Parathyroid adenoma (tissue), 2 donors: ENCODE results near the gene PTGER4.
"Not testable (repeated sequence)": the region's sequence is repeated elsewhere in the genome, so short reads cannot be mapped to it uniquely, and the experiment has no call there.

Experiments
- H2AFZ ChIP-seq: fragments of 300-600 bp; sonication (generic); one replicate; pipeline ENCODE4 v1.7.0; 2017; ENCODE audit warnings: antibody characterized with exemption, mild to moderate bottlenecking
- H3K27ac ChIP-seq: fragments of 300-600 bp; sonication (generic); one replicate; pipeline ENCODE4 v1.7.0; 2017
- H3K27me3 ChIP-seq: fragments of 300-600 bp; sonication (generic); one replicate; pipeline ENCODE4 v1.7.0; 2017; ENCODE audit warnings: low read length; ENCODE audit not compliant: control insufficient read depth, insufficient read depth
- H3K36me3 ChIP-seq: fragments of 300-600 bp; sonication (generic); one replicate; pipeline ENCODE4 v1.7.0; 2017; ENCODE audit warnings: low read length; ENCODE audit not compliant: control insufficient read depth, insufficient read depth
- H3K4me1 ChIP-seq: fragments of 300-600 bp; sonication (generic); one replicate; pipeline ENCODE4 v1.7.0; 2017; ENCODE audit warnings: control low read depth
- H3K4me2 ChIP-seq: fragments of 300-600 bp; sonication (generic); one replicate; pipeline ENCODE4 v1.7.0; 2017; ENCODE audit warnings: low read length
- H3K4me3 ChIP-seq: fragments of 300-600 bp; sonication (generic); one replicate; pipeline ENCODE4 v1.7.0; 2017; ENCODE audit warnings: low read depth, low read length
- H3K79me2 ChIP-seq: fragments of 300-600 bp; sonication (generic); one replicate; pipeline ENCODE4 v1.7.0; 2017; ENCODE audit warnings: control low read depth
- H3K9ac ChIP-seq: fragments of 300-600 bp; sonication (generic); one replicate; pipeline ENCODE4 v1.7.0; 2017; ENCODE audit warnings: mild to moderate bottlenecking
- H3K9me3 ChIP-seq: fragments of 300-600 bp; sonication (generic); one replicate; pipeline ENCODE4 v1.7.0; 2017; ENCODE audit warnings: low read length; ENCODE audit not compliant: control insufficient read depth
- TF ChIP-seq, protein P1 (sequence below): fragments of 300-600 bp; sonication (generic); IDR thresholded peaks from one replicate; pipeline ENCODE4 v1.7.0; 2017; ENCODE audit warnings: antibody characterized with exemption, mild to moderate bottlenecking
- donor health status: primary hyperparathyroidism.

The PTGER4 gene

DNA sequence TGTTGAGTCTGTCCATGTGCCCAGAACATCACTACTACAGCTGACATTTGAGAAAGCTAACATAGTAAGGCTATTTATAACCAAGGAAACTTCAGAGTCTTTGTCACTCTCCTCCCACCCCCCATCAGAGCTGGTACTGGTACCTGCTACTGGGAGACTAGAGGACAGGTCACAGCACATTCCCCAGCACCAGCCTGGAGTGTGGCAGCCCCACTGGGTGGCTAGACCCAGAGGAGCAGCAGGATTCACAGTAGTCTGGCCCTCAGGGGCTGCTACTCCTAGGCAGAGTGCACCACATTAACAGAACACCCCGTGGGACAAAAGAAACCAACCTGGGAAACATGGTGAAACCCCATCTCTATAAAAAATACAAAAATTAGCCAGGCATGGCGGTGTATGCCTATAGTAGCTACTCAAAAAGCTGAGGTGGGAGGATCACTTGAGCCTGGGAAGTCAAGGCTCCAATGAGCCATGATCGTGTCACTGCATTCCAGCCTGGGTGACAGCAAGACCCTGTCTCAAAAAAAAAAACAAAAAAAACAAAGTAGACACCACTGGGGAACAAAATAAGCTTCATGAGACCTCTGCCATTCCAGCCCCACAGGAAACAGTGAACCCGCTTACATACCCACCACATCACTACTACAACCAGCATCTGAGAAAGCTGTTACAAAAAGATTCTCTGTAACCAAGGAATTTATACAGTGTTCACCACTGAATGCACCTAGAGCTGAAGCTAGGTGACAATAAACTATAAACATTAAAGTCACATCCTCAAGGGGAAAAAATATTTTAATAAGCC lies 26.3 kb upstream of the PTGER4 start:
- Histone ChIP-seq H3K4me3 (no peak overlapping the region), H3K79me2 (no peaks in the 10 kb centered on the region), H3K9ac (no peak overlapping the region), H3K9me3 (no peaks in the 10 kb centered on the region), H3K36me3 (no peaks in the 10 kb centered on the region), H3K4me2 (no peak overlapping the region), H2AFZ (no peak overlapping the region), H3K4me1 (no peaks in the 10 kb centered on the region), H3K27me3 (no peaks in the 10 kb centered on the region), H3K27ac (no peak overlapping the region)
- TF ChIP-seq, protein P1, sequence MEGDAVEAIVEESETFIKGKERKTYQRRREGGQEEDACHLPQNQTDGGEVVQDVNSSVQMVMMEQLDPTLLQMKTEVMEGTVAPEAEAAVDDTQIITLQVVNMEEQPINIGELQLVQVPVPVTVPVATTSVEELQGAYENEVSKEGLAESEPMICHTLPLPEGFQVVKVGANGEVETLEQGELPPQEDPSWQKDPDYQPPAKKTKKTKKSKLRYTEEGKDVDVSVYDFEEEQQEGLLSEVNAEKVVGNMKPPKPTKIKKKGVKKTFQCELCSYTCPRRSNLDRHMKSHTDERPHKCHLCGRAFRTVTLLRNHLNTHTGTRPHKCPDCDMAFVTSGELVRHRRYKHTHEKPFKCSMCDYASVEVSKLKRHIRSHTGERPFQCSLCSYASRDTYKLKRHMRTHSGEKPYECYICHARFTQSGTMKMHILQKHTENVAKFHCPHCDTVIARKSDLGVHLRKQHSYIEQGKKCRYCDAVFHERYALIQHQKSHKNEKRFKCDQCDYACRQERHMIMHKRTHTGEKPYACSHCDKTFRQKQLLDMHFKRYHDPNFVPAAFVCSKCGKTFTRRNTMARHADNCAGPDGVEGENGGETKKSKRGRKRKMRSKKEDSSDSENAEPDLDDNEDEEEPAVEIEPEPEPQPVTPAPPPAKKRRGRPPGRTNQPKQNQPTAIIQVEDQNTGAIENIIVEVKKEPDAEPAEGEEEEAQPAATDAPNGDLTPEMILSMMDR: no peak

DNA sequence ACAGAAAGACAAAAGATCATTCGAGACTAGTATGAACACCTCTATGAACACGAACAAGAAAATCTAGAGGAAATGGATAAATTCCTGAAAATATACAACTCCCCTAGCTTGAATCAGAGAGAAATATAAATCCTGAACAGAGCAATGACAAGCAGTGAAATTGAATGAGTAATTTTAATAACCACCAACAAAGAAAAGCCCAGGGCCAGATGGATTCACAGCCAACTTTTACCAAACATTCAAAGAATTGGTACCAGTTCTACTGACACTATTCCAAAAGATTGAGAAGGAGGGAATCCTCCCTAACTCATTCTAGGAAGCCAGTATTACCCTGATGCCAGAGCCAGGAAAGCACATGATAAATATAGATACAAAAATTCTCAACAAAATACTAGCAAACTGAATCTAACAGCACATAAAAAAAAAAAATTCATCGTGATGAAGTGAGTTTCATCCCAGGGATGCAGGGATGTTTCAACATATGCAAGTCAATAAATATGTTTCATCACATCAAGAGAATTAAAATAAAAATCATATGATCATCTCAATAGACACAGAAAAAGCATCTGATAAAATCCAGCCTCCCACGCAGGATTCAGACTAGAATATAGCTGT lies 25.2 kb upstream of the PTGER4 start:
- no peak overlapping the region for H3K27ac ChIP-seq
- no peaks in the 10 kb centered on the region for H3K79me2 ChIP-seq
- no peak overlapping the region for H2AFZ ChIP-seq
- H3K9ac ChIP-seq: no peak overlapping the region
- no peak overlapping the region for H3K4me2 ChIP-seq
- no peaks in the 10 kb centered on the region for H3K4me1 ChIP-seq
- H3K36me3 ChIP-seq: no peaks in the 10 kb centered on the region
- H3K9me3 ChIP-seq: no peaks in the 10 kb centered on the region
- H3K27me3 ChIP-seq: no peaks in the 10 kb centered on the region
- TF ChIP-seq, protein P1: no peak
- H3K4me3 ChIP-seq: no peak overlapping the region

DNA sequence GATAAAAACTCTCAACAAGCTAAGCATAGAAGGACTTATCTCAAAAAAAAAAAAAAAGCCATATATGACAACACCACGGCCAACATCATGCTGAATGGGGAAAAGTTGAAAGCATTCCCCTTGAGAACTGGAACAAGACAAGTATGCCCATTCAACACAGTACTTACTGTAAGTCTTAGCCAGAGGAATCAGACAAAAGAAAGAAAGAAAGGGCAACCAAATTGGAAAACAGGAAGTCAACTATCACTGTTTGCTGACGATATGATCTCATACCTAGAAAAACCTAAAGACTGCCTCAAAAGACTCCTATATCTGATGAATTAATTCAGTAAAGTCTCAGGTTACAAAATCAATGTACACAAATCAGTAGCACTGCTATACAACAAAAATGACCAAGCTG lies 24.6 kb upstream of the PTGER4 start:
- no peak overlapping the region for H2AFZ ChIP-seq
- H3K4me3 ChIP-seq: no peak overlapping the region
- H3K36me3 ChIP-seq: no peaks in the 10 kb centered on the region
- H3K4me2 ChIP-seq: no peak overlapping the region
- no peaks in the 10 kb centered on the region for H3K27me3 ChIP-seq
- H3K79me2 ChIP-seq: no peaks in the 10 kb centered on the region
- TF ChIP-seq, protein P1: no peak
- no peaks in the 10 kb centered on the region for H3K4me1 ChIP-seq
- H3K27ac ChIP-seq: no peak overlapping the region
- no peaks in the 10 kb centered on the region for H3K9me3 ChIP-seq
- H3K9ac ChIP-seq: no peak overlapping the region

DNA sequence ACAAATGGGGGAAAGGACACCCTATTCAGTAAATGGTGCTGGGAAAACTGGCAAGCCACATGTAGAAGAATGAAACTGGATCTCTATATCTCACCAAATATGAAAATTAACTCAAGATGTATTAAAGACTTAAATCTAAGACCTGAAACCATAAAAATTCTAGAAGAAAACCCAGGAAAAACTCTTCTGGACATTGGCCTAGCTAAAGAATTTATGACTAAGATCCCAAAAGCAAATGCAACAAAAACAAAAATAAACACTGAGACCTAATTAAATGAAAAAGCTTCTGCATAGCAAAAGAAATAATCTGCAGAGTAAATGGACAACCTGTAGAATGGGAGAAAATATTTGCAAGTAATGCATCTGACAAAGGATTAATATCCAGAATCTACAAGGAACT lies 23.6 kb upstream of the PTGER4 start:
- not testable (repeated sequence) for H3K4me2 ChIP-seq, H3K4me1 ChIP-seq, H3K4me3 ChIP-seq, H3K27ac ChIP-seq, H3K27me3 ChIP-seq, H3K79me2 ChIP-seq, H3K9me3 ChIP-seq, H3K36me3 ChIP-seq, H2AFZ ChIP-seq, H3K9ac ChIP-seq

DNA sequence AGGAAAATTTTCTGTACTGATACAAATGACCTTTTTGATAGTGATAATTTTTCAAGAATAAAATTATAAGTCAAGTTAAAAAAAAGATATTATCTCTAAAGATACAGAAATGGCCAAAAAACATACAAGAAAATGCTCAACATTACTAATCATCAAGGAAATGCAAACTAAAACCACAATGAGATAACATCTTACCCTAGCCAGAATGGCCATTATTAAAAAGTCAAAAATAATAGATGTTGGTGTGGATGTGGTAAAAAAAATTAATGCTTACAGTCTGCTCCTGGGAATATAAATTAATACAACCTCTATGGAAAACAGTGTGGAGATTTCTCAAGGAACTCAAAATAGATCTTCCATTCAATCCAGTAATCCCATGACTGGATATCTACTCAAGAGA lies 22.9 kb upstream of the PTGER4 start:
- no peak overlapping the region for H3K4me2 ChIP-seq
- no peaks in the 10 kb centered on the region for H3K36me3 ChIP-seq
- H3K4me3 ChIP-seq: no peak overlapping the region
- H3K9ac ChIP-seq: no peak overlapping the region
- H3K27ac ChIP-seq: no peak overlapping the region
- no peaks in the 10 kb centered on the region for H3K9me3 ChIP-seq
- H3K27me3 ChIP-seq: no peaks in the 10 kb centered on the region
- TF ChIP-seq, protein P1: no peak
- no peaks in the 10 kb centered on the region for H3K79me2 ChIP-seq
- no peak overlapping the region for H2AFZ ChIP-seq
- H3K4me1 ChIP-seq: no peaks in the 10 kb centered on the region
